Calu3 (cell line): ENCODE results near the gene BIRC5. TPM values are rescaled to one million over a fixed set of nuclear protein-coding genes. Genes with fewer than 3 reads are reported as not detected.

Source experiments
- BruUV-seq: library from RNA; stranded (reverse); fragments of 400-500 nt; replicated peaks from 2 replicates; lab custom pipeline; 2021; lab: Mats Ljungman, UMichigan
- CTCF ChIA-PET: fragments of 300-600 bp; sonication (Branson Sonifier 250); formaldehyde crosslinking; loops from one replicate; lab custom pipeline; 2022; ENCODE audit warnings: antibody characterized with exemption; lab: Charles Lee
- DNase-seq: peaks from one replicate; pipeline ENCODE4 v3.0.0; 2022
- H3K27ac Mint-ChIP-seq: one replicate; pipeline ENCODE4 v1.8.0; 2022; ENCODE audit warnings: mixed read lengths; ENCODE audit not compliant: unreplicated experiment
- H3K27me3 Mint-ChIP-seq: one replicate; pipeline ENCODE4 v1.8.0; 2022; ENCODE audit warnings: mixed read lengths; ENCODE audit not compliant: unreplicated experiment
- H3K36me3 Mint-ChIP-seq: one replicate; pipeline ENCODE4 v1.8.0; 2022; ENCODE audit warnings: mild to moderate bottlenecking, moderate library complexity, mixed read lengths; ENCODE audit not compliant: insufficient read depth, unreplicated experiment
- H3K4me1 Mint-ChIP-seq: one replicate; pipeline ENCODE4 v1.8.0; 2022; ENCODE audit warnings: mild to moderate bottlenecking, low read depth, mixed read lengths; ENCODE audit not compliant: unreplicated experiment
- H3K4me3 Mint-ChIP-seq: one replicate; pipeline ENCODE4 v1.8.0; 2022; ENCODE audit warnings: mild to moderate bottlenecking, low read depth, moderate library complexity, mixed read lengths; ENCODE audit not compliant: unreplicated experiment
- H3K9me3 Mint-ChIP-seq: one replicate; pipeline ENCODE4 v1.8.0; 2022; ENCODE audit warnings: low read depth, mixed read lengths; ENCODE audit not compliant: unreplicated experiment
- intact Hi-C: fragments of 100-400 bp; cut with micrococcal nuclease; formaldehyde crosslinking; loops from one replicate; pipeline ENCODE4 v1.10.0; 2022; ENCODE audit not compliant: unreplicated experiment
- total RNA-seq: library from RNA; stranded (reverse); gene quantifications from 2 replicates; pipeline ENCODE4 v1.2.3, GENCODE V29; 2022
- TF ChIP-seq, protein P1 (sequence below): fragments of 200-600 bp; IDR thresholded peaks from one replicate; pipeline ENCODE4 v1.8.0; 2022; ENCODE audit warnings: antibody characterized with exemption; ENCODE audit not compliant: unreplicated experiment

BIRC5 gene
- total RNA-seq, 1 experiment from 2014 or later: 58.5 TPM

DNA sequence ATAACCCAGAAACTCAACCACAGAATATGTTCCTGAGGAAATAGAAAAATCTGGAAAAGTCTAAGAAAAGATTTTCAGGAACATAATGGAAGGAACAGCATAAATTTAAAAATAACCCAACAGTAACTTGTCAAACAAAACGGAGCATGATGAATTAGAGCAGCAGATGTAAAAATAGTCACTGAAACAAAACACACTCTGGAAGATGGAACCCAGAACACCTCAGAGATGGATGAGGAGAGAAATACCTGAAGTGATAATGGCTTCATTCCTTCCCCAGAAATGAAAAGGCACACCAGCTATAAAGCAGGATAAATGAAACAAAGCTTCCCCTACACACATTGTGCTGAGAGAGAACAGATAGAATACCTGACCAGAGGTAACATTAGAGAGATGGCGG is 33.5 kb upstream of the BIRC5 start:
- TF ChIP-seq, protein P1, sequence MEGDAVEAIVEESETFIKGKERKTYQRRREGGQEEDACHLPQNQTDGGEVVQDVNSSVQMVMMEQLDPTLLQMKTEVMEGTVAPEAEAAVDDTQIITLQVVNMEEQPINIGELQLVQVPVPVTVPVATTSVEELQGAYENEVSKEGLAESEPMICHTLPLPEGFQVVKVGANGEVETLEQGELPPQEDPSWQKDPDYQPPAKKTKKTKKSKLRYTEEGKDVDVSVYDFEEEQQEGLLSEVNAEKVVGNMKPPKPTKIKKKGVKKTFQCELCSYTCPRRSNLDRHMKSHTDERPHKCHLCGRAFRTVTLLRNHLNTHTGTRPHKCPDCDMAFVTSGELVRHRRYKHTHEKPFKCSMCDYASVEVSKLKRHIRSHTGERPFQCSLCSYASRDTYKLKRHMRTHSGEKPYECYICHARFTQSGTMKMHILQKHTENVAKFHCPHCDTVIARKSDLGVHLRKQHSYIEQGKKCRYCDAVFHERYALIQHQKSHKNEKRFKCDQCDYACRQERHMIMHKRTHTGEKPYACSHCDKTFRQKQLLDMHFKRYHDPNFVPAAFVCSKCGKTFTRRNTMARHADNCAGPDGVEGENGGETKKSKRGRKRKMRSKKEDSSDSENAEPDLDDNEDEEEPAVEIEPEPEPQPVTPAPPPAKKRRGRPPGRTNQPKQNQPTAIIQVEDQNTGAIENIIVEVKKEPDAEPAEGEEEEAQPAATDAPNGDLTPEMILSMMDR: no peak
- CTCF ChIA-PET: no interaction called here
- H3K4me3 Mint-ChIP-seq: no peak overlapping the region
- peaks cover 21% of the 10 kb centered on the region for H3K4me1 Mint-ChIP-seq
- peaks cover 46% of the 10 kb centered on the region for H3K36me3 Mint-ChIP-seq
- intact Hi-C loops: no loop called here
- H3K27ac Mint-ChIP-seq: no peak overlapping the region
- H3K27me3 Mint-ChIP-seq: no peaks in the 10 kb centered on the region
- BruUV-seq: no TSS peak
- H3K9me3 Mint-ChIP-seq: no peaks in the 10 kb centered on the region
- DNase-seq: no peak

DNA sequence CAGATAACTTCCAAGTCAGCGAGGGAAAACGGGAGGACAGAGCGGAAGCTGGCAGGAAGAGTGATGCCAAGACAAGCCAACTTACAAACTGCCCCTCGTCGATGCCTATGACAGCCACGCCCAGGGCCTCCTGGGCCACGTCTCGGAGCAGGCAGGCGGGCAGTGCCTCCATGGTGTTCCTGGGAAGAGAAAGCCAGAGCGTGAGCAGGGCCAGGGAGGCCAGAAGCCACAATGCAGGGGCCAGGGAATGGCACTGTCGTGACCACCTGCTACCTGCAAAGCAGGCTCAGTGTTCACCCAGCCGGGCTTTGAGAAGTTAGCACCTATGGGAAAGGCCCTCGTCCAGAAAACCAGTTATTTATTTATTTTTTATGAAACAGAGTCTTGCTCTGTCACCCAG is 31.5 kb upstream of the BIRC5 start:
- TF ChIP-seq, protein P1: no peak
- Mint-ChIP-seq H3K27ac (no peak overlapping the region), H3K27me3 (no peaks in the 10 kb centered on the region), H3K4me1 (peaks cover 16% of the 10 kb centered on the region), H3K4me3 (no peak overlapping the region), H3K36me3 (peaks cover 57% of the 10 kb centered on the region), H3K9me3 (no peaks in the 10 kb centered on the region)
- CTCF ChIA-PET: interaction anchor here (0.7 to 1.1 kb wide), 2 partner anchors 18 to 51 kb away, joined by 3 read pairs; no protein-coding TSS in a partner anchor
- DNase-seq: no peak
- no TSS peak for BruUV-seq
- intact Hi-C loops: no loop called here

DNA sequence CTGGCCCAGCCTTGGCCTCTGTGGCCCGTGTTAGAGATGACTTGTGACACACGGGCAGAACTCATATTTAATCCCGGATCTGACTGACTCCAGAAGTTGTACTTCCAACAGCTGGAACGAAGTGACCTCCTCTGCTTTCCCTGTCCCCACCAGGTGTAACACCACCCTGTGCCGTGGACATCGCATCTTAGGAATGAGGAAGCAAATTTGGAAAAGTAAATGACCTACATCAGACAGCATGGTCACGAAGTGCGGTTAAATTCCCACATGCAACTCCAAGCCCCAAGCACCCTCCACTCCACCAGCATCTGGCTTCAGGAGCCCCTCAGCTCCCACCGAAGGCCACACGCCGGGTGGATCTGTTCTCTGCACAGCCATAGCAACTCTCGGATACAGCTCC is 30.1 kb upstream of the BIRC5 start:
- BruUV-seq: no TSS peak
- Mint-ChIP-seq H3K9me3 (no peaks in the 10 kb centered on the region), H3K27ac (no peak overlapping the region), H3K36me3 (peaks cover 57% of the 10 kb centered on the region), H3K27me3 (no peaks in the 10 kb centered on the region), H3K4me1 (peaks cover 23% of the 10 kb centered on the region), H3K4me3 (no peak overlapping the region)
- no peak for DNase-seq
- CTCF ChIA-PET: no interaction called here
- intact Hi-C loops: no loop called here
- TF ChIP-seq, protein P1: no peak

DNA sequence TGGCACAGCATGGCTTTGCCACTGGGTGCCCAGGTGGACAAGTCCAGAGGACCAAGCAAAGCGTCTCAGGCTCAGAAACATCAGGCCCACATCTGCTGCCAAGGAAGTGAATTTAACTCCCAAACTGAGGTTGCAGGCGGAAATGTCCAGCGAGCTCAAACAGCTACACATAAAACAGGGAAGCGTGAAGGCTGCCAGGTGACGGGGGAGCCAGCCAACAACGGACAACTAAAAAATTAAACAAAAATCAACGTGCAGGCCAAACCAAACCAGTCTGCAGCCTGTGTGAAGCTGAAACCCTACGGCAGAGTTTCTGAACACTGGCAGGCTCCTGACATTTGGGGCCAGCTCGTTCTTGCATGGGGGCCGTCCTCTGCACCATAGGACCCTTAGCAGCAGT is 29.7 kb upstream of the BIRC5 start:
- H3K4me1 Mint-ChIP-seq: peaks cover 23% of the 10 kb centered on the region
- no peaks in the 10 kb centered on the region for H3K9me3 Mint-ChIP-seq
- no peak for DNase-seq
- CTCF ChIA-PET: no interaction called here
- no peak overlapping the region for H3K27ac Mint-ChIP-seq
- H3K4me3 Mint-ChIP-seq: no peak overlapping the region
- peaks cover 53% of the 10 kb centered on the region for H3K36me3 Mint-ChIP-seq
- H3K27me3 Mint-ChIP-seq: no peaks in the 10 kb centered on the region
- no TSS peak for BruUV-seq
- intact Hi-C loops: no loop called here
- TF ChIP-seq, protein P1: no peak
